ENCODE results near the gene ELMO1.

DNA sequence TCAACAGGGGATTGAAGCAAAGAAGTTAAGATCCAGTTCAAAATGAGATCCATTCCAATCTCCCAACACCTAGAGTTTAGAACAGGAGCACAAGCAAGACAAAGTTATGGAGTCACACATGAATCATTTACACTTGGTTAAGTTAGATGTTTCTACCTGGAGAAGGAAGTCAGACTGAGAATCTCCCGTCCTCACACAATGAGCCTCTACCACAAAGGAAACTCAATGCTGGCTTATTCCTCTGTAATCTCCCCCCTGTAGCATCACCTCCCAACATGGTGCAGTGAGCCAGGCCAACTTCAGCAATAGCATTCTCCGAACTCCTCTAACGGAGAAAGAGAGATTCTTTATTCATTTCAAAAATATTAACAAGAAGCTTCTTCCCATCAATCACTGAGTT lies 82.2 kb downstream of the ELMO1 start:
- TF ChIP-seq CTCF (IDR thresholded peaks at IDR 0.05 in 2 of 3, conservative IDR thresholded peaks at IDR 0.05 in 1 of 3; ENCODE audit: borderline replicate concordance in 1 of 3, insufficient read depth in 1 of 3, low read depth in 2 of 3, low read length in 2 of 3): no peak
- no peak for TF ChIP-seq POLR2AphosphoS5 (IDR thresholded peaks at IDR 0.05; ENCODE audit: low read depth, low read length)
- no peak for TF ChIP-seq POLR2A (IDR thresholded peaks at IDR 0.05; ENCODE audit: borderline replicate concordance, extremely low read depth, insufficient read depth, insufficient read length)
- TF ChIP-seq REST (IDR thresholded peaks at IDR 0.05; ENCODE audit: low read depth): no peak
